MM.1S (cell line): ENCODE results near the gene CIITA.

Source experiments
- DNase-seq: peaks from one replicate; pipeline ENCODE4 v3.0.0-alpha.2; 2015
- H2AFZ ChIP-seq: fragments of 300-600 bp; sonication (generic); 2 replicates; pipeline ENCODE4 v1.6.0; 2016; ENCODE audit warnings: antibody characterized with exemption, low read length
- H3F3A ChIP-seq: fragments of 300-600 bp; sonication (generic); 2 replicates; pipeline ENCODE4 v1.6.1; 2016; ENCODE audit warnings: mild to moderate bottlenecking, antibody characterized with exemption, low read length, moderate library complexity, mixed read lengths; ENCODE audit not compliant: insufficient read depth
- H3K27ac ChIP-seq: fragments of 300-600 bp; sonication (generic); 2 replicates; pipeline ENCODE4 v1.5.1; 2016; ENCODE audit warnings: mild to moderate bottlenecking, low read length
- H3K27me3 ChIP-seq: fragments of 300-600 bp; sonication (generic); replicated peaks from 2 replicates; pipeline ENCODE4 v1.6.0; 2016; ENCODE audit warnings: low read length; ENCODE audit not compliant: insufficient read depth
- H3K36me3 ChIP-seq: fragments of 300-600 bp; sonication (generic); replicated peaks from 2 replicates; pipeline ENCODE4 v1.6.1; 2016; ENCODE audit warnings: mild to moderate bottlenecking, low read length, mixed read lengths; ENCODE audit not compliant: insufficient read depth
- H3K4me1 ChIP-seq: fragments of 300-600 bp; sonication (generic); 2 replicates; pipeline ENCODE4 v1.6.1; 2016; ENCODE audit warnings: low read length, mixed read lengths
- H3K4me2 ChIP-seq: fragments of 300-600 bp; sonication (generic); 2 replicates; pipeline ENCODE4 v1.6.0; 2016; ENCODE audit warnings: low read depth, low read length
- H3K4me3 ChIP-seq: fragments of 300-600 bp; sonication (generic); 2 replicates; pipeline ENCODE4 v1.5.1; 2016; ENCODE audit warnings: low read length, mixed read lengths
- H3K79me2 ChIP-seq: fragments of 300-600 bp; sonication (generic); 2 replicates; pipeline ENCODE4 v1.6.1; 2016; ENCODE audit warnings: mixed run types, low read length, mixed read lengths
- H3K9ac ChIP-seq: fragments of 300-600 bp; sonication (generic); 2 replicates; pipeline ENCODE4 v1.6.1; 2016; ENCODE audit warnings: low read length, mixed read lengths
- H3K9me2 ChIP-seq: fragments of 300-600 bp; sonication (generic); replicated peaks from 2 replicates; pipeline ENCODE4 v1.6.1; 2016; ENCODE audit warnings: mild to moderate bottlenecking, low read length, mixed read lengths; ENCODE audit not compliant: insufficient read depth
- H3K9me3 ChIP-seq: fragments of 300-600 bp; sonication (generic); replicated peaks from 2 replicates; pipeline ENCODE4 v1.6.1; 2016; ENCODE audit warnings: mild to moderate bottlenecking, low read length, mixed read lengths; ENCODE audit not compliant: insufficient read depth
- H4K20me1 ChIP-seq: fragments of 300-600 bp; sonication (generic); 2 replicates; pipeline ENCODE4 v1.6.1; 2016; ENCODE audit warnings: mild to moderate bottlenecking, low read length, moderate library complexity, mixed read lengths; ENCODE audit not compliant: insufficient read depth
- EZH2 ChIP-seq: fragments of 300-600 bp; sonication (generic); optimal IDR thresholded peaks from 2 replicates; pipeline ENCODE3; 2017; ENCODE audit warnings: low read depth, mild to moderate bottlenecking, antibody characterized with exemption, low read length, mixed read lengths
- EZH2phosphoT487 ChIP-seq: fragments of 300-600 bp; sonication (generic); IDR thresholded peaks from 2 replicates; pipeline ENCODE4 v1.6.1; 2018; ENCODE audit warnings: antibody characterized with exemption, low read length
- TF ChIP-seq, protein P1 (sequence below): fragments of 300-600 bp; sonication (generic); IDR thresholded peaks from 2 replicates; pipeline ENCODE4 v1.5.1; 2016; ENCODE audit warnings: antibody characterized with exemption, low read length, mixed read lengths

Gene CIITA

DNA sequence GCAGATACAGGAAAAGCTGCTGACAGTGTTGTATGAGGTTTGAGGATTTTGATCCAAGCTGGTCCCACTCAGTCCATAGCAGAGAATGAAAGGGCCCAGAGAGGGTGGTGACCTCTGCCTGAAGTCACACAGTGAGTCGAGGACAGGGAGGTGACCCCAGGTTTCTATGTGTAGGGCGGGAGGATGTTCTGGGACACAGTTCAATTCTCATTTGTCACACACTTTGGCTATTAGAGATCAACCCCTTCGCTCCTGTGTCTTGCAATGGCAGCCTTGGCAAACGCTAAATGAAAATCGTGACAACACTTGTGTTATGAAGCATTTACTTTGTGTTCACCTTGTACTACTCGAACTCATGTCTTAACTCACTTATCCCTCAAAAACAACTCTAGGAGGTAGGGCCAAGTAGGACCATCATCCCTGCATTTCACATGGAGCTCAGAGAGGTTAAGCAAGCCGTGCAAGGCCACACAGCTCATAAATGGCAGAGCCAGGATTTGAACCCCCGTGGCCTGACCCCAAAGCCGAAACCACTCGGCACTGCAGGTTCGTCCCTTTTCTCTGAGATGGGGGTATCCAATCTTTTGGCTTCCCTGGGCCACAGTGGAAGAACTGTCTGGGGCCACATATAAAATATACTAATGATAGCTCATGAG lies 55.1 kb downstream of the CIITA start:
- Histone ChIP-seq H3K9me3 (no peaks in the 10 kb centered on the region), H3K9me2 (no peaks in the 10 kb centered on the region), H3F3A (no peaks in the 10 kb centered on the region), H3K79me2 (peaks cover 41% of the 10 kb centered on the region), H3K27me3 (no peaks in the 10 kb centered on the region), H3K9ac (no peak overlapping the region), H2AFZ (no peak overlapping the region), H3K4me3 (no peak overlapping the region), H3K36me3 (no peaks in the 10 kb centered on the region), H4K20me1 (0 out of 2 replicates have a peak, but pooled peaks cover 3% of the 10 kb centered on the region), H3K4me2 (no peak overlapping the region), H3K27ac (no peak overlapping the region), H3K4me1 (0 out of 2 replicates have a peak, but pooled peaks cover under 1% of the 10 kb centered on the region)
- TF ChIP-seq EZH2 (no peak), EZH2phosphoT487 (no peak)
- TF ChIP-seq, protein P1, sequence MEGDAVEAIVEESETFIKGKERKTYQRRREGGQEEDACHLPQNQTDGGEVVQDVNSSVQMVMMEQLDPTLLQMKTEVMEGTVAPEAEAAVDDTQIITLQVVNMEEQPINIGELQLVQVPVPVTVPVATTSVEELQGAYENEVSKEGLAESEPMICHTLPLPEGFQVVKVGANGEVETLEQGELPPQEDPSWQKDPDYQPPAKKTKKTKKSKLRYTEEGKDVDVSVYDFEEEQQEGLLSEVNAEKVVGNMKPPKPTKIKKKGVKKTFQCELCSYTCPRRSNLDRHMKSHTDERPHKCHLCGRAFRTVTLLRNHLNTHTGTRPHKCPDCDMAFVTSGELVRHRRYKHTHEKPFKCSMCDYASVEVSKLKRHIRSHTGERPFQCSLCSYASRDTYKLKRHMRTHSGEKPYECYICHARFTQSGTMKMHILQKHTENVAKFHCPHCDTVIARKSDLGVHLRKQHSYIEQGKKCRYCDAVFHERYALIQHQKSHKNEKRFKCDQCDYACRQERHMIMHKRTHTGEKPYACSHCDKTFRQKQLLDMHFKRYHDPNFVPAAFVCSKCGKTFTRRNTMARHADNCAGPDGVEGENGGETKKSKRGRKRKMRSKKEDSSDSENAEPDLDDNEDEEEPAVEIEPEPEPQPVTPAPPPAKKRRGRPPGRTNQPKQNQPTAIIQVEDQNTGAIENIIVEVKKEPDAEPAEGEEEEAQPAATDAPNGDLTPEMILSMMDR = no peak
- no peak for DNase-seq

DNA sequence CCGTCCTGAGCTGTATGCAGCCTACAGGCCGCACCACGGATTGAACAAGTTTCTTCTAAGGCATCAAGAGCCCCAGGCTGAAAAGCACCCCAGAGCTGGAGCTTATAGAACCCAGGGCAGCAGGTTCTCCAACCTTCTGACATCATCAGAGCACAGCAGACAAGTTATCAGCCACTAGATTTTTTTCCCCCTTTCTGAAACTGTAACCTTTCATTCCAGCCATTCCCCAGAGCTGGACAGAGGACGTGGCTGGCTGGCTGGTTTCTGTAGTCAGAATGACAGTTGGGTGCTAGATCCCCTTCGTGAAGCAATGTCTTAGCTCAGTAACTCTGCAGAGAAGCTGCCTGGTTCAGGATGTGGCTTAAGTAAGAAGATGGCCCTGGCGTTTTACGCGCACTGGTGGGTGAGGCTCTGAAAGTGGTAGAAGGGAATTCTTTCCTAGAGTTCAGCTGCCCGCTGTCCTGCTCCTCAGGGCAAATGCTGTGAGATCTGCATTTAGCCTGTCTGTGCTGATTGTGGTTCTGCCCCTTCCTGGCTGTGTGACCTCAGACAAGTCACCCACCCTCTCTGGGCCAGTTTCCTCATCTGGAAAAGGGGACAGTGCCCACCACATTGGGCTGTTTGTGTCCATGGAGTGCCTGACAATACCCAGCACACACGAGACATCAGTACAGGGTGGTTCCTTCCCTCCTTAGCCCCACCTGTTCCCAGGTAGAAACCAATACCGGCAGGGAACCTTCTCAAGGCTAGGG lies 56.1 kb downstream of the CIITA start:
- TF ChIP-seq EZH2phosphoT487 = no peak
- TF ChIP-seq, protein P1 = no peak
- TF ChIP-seq EZH2 = no peak
- H3K4me1 ChIP-seq = peaks cover 5% of the 10 kb centered on the region; the same call in 1 of the 2 replicates
- H3K4me2 ChIP-seq = no peak overlapping the region
- H3F3A ChIP-seq = no peaks in the 10 kb centered on the region
- no peak for DNase-seq
- no peak overlapping the region for H3K4me3 ChIP-seq
- H3K27me3 ChIP-seq = no peaks in the 10 kb centered on the region
- no peaks in the 10 kb centered on the region for H3K9me3 ChIP-seq
- H3K9ac ChIP-seq = no peak overlapping the region
- no peak overlapping the region for H3K27ac ChIP-seq
- H3K79me2 ChIP-seq = peaks cover 49% of the 10 kb centered on the region
- no peak overlapping the region for H2AFZ ChIP-seq
- 0 out of 2 replicates have a peak, but pooled peaks cover 3% of the 10 kb centered on the region for H4K20me1 ChIP-seq
- H3K9me2 ChIP-seq = no peaks in the 10 kb centered on the region
- H3K36me3 ChIP-seq = no peaks in the 10 kb centered on the region

DNA sequence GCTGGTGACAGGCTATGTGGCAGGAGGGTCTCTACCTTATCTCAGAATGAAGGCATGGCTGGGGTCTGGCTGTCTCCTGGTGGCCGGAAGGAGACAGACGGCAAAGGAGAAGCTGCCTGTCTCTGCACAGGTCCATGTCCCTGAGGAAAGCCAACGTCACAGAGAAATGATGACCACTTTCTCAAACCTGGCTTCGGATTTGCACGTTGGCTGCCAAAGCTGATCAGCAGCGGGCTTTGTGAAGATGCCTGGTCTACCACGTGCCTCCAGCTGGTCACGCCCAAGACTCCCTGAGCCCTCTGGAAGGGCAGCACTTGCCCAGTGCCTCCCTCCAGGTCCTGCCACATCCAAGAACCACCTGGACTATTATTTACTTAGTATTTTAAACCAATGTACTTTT lies 56.9 kb downstream of the CIITA start:
- peaks cover 53% of the 10 kb centered on the region for H3K79me2 ChIP-seq
- peaks cover 12% of the 10 kb centered on the region; the same call in 1 of the 2 replicates for H3K4me1 ChIP-seq
- no peaks in the 10 kb centered on the region for H3K36me3 ChIP-seq

More for the DNA sequence above, 56.9 kb downstream of the CIITA start:
- Histone ChIP-seq H3K4me3 (no peak overlapping the region), H3K9me2 (no peaks in the 10 kb centered on the region), H3K27me3 (no peaks in the 10 kb centered on the region), H4K20me1 (0 out of 2 replicates have a peak, but pooled peaks cover 3% of the 10 kb centered on the region), H3F3A (no peaks in the 10 kb centered on the region), H3K27ac (no peak overlapping the region), H3K9ac (no peak overlapping the region), H3K4me2 (no peak overlapping the region), H2AFZ (no peak overlapping the region), H3K9me3 (no peaks in the 10 kb centered on the region)
- TF ChIP-seq, protein P1 = no peak
- TF ChIP-seq EZH2 (no peak), EZH2phosphoT487 (no peak)
- no peak for DNase-seq
